Measurements from ENCODE around the gene PCIF1. TPM values are rescaled to one million over a fixed set of nuclear protein-coding genes. Genes with fewer than 3 reads are reported as not detected.
"Not testable (repeated sequence)": the region's sequence is repeated elsewhere in the genome, so short reads cannot be mapped to it uniquely, and the experiment has no call there.

Gene PCIF1
- total RNA-seq, 1 donor from 2014 or later = 28.6 TPM

DNA sequence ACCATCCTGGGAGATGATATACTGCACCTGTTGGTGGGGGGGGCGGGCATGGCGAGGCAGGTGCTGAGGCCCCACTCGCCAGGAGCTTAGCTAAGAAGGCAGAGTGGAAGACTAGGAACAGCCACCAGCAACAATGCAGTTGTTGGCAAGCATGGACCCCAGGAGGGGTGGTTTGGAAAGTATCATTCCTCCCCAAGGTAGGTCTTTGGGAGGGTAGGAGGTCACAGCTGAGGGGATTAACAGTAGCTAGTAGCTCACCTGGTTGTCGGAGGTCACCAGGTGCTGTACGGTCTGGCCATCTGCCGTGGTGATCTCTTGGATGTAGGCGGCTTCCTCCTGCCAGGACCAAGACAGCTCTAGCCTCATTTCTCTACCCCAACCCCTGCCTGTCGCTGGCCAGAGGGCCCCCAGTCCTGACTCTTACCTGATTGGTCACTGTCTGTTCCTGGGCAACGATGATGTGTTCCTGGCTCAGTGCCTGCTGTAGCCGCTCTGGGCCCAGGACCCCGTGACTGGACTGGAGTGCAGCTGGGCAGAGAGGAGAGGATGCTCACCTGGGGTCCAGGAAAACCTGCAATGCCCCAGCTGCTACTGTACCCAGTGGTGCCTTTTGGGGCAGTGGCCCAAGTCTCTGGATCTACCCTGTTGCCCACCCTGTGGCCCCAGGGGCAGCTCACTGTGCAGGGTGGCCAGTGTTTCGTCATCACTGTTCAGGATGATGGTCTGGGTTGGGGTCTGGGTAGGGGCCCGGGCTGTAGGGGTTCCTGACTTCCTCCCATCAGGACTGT lies 15.3 kb downstream of the PCIF1 start:
- H3K27ac Mint-ChIP-seq = no peak overlapping the region
- no peak for DNase-seq (ENCODE audit: low spot score)
- H3K36me3 Mint-ChIP-seq (ENCODE audit: low read depth) = peaks cover 60% of the 10 kb centered on the region
- H3K4me1 Mint-ChIP-seq (ENCODE audit: low read depth) = peaks cover 2% of the 10 kb centered on the region
- H3K9me3 Mint-ChIP-seq = no peaks in the 10 kb centered on the region
- intact Hi-C loops (cut with micrococcal nuclease) = no loop called here
- H3K4me3 Mint-ChIP-seq (ENCODE audit: low read depth) = no peak overlapping the region
- no peaks in the 10 kb centered on the region for H3K27me3 Mint-ChIP-seq (ENCODE audit: low read depth)

DNA sequence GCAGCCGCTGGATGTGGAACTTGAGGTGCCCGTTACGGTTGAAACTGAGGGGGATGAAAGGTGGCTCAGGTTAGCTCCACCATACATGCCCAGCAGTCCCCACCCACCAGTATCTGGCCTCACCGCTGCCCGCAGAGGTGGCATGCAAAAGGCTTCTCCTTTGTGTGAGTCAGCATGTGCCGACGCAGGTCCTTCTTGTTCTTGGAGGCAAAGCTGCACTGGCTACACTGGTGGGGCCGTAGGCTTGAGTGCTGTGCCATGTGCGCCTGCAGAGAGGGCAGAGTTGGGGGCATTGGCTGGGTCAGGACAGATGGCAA lies 15.8 kb downstream of the PCIF1 start:
- Mint-ChIP-seq H3K27ac (no peak overlapping the region), H3K36me3 (ENCODE audit: low read depth) (peaks cover 56% of the 10 kb centered on the region), H3K4me3 (ENCODE audit: low read depth) (no peak overlapping the region), H3K27me3 (ENCODE audit: low read depth) (no peaks in the 10 kb centered on the region), H3K4me1 (ENCODE audit: low read depth) (peaks cover 2% of the 10 kb centered on the region), H3K9me3 (no peaks in the 10 kb centered on the region)
- intact Hi-C loops (cut with micrococcal nuclease) = no loop called here
- DNase-seq (ENCODE audit: low spot score) = no peak

DNA sequence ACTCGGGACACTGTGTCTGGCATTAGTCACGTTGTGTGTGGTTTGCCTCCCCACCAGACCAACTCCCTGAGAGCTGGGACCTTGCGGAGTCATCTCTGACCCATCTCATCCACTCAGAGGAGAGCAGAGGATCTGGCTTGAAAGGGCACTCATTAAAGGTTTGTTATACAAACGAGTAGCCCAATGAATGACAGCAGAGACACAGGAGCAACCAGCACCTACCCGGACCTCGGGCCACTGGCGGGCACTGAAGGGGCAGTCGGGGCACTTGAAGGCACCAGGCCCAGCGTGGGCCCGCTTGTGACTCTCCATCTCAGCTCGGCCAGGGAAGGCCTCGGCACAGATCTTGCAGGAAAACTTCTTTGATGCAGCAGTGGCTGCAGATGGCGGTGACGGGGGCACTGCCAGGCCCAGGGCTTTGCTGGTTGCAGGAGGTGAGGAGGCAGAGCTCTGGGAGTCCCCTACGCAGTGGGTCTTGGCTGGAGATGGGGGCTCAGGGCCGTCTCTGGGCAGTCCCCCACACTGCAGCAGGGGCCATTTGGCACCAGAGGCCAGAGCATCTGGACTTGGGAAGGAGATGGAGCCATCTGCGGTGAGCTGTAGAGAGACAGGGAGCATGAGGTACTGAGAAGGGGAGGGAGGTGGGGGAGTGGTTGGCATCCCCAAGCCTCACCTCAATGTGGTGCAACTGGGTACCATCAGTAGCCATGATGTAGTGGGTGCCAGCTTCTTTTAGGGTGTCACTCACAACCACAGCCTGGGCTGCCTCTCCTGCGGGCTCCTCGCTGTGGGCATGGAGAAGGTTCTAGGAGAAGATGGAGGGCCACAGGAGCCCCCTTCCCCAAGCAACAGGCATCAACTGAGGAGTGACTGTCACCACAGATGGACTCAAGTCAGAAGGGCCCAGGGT lies 17.7 kb downstream of the PCIF1 start:
- intact Hi-C loops (cut with micrococcal nuclease) = no loop called here
- DNase-seq (ENCODE audit: low spot score) = no peak
- Mint-ChIP-seq H3K36me3 (ENCODE audit: low read depth) (peaks cover 53% of the 10 kb centered on the region), H3K27me3 (ENCODE audit: low read depth) (no peaks in the 10 kb centered on the region), H3K9me3 (no peaks in the 10 kb centered on the region), H3K4me3 (ENCODE audit: low read depth) (no peak overlapping the region), H3K27ac (no peak overlapping the region), H3K4me1 (ENCODE audit: low read depth) (no peaks in the 10 kb centered on the region)

DNA sequence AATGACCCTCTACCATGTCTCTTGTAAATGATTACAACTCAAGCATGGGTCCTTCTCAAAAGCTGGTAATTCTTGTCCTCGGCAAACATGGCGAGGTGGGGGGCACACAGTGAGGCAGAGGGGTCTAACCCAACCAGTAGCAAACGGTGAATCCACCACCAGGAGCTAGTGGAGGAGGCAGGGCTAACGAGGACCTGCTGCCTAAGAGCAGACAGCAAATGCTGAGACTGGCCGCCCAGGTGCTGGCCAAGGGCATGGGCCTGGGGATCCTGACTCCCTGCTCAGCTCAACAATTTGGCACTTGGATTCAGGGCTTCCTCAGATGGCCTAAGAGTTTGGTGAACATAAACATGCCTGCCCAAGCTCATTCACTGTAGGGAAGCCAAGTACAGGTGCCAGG lies 18.4 kb downstream of the PCIF1 start:
- no peaks in the 10 kb centered on the region for H3K9me3 Mint-ChIP-seq
- H3K27ac Mint-ChIP-seq = no peak overlapping the region
- no peak for DNase-seq (ENCODE audit: low spot score)
- H3K4me1 Mint-ChIP-seq (ENCODE audit: low read depth) = no peaks in the 10 kb centered on the region
- no peaks in the 10 kb centered on the region for H3K27me3 Mint-ChIP-seq (ENCODE audit: low read depth)
- H3K4me3 Mint-ChIP-seq (ENCODE audit: low read depth) = no peak overlapping the region
- intact Hi-C loops (cut with micrococcal nuclease) = no loop called here
- H3K36me3 Mint-ChIP-seq (ENCODE audit: low read depth) = peaks cover 54% of the 10 kb centered on the region

DNA sequence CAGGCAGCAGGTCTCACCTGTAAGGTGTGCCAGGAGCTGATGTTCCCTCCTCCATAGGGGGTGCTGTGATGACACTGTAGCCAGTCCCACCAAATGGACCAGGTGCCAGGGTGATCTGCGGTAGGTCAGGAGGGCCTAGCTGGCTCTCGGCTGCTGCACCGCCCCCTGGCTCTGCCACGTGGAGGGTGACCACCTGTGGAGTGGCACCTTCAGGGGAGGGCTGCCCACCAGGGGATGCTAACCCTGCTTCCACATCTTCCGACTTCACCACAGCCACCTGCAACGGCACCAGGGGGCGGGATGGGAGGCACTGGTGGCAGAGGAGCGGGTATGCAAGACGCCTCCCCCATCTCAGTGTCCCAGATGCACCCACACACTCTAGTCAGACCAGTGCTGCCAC lies 19.2 kb downstream of the PCIF1 start:
- intact Hi-C loops (cut with micrococcal nuclease) = no loop called here
- Mint-ChIP-seq H3K4me3 (ENCODE audit: low read depth) (no peak overlapping the region), H3K9me3 (no peaks in the 10 kb centered on the region), H3K27me3 (ENCODE audit: low read depth) (no peaks in the 10 kb centered on the region), H3K36me3 (ENCODE audit: low read depth) (peaks cover 54% of the 10 kb centered on the region), H3K4me1 (ENCODE audit: low read depth) (no peaks in the 10 kb centered on the region), H3K27ac (no peak overlapping the region)
- no peak for DNase-seq (ENCODE audit: low spot score)

DNA sequence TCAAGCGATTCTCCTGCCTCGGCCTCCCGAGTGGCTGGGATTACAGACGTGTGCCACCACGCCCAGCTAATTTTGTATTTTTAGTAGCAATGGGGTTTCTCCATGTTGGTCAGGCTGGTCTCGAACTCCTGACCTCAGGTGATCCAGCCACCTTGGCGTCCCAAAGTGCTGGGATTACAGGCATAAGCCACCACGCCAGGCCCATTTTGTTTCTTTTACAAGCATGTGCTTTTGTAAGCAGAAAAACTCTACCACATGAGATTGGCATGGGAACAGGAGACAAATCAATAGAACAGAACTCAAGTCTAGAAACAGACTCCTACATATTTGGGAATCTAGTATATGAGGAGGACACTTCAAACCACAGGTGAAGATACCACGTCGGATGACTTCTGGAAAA lies 21.8 kb downstream of the PCIF1 start:
- H3K36me3 Mint-ChIP-seq (ENCODE audit: low read depth) = peaks cover 59% of the 10 kb centered on the region

DNA sequence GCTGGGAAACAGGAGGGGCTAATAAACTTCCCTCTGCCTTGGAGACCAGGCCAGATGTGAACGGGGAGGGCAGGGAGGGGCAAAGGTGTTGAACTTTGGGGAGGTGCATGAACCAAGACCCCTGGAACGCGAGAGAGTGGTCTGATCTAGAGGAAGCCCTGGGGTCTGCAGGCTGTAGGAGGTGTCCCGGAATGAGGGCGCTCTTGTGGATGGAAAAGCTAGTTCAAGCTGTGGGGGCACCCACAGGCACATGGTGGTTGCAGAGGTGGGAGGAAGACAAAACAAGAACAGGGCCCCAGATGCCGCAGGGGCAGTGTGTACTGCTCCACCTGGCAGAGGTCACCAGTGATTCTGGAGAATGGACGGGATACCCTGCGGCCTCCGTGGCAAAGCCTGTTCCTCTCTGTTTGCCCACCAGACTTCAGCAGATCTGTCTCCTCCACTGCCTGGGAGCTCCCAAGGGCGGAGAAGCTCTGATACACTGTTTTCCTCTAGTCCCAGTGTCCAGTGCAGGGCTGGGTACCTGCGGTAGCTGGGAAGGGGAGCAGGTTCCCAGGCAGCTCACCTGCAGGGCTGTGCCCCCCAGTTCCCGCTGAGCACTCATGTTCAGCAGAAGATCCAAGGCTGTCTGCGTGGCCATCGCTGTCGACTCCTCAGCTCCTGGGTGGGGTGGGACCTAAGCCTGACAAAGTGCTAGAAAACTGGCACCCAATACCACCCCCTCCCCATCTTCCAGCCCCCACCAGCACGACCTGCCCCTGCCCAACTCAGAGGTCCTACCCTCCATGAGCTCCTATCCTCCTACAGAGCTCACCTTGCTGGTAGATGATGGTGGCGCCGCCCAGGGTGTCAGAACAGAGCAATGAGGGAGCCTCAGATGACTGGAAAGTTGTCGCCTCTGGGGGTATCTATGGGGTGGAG lies 22.8 kb downstream of the PCIF1 start:
- Mint-ChIP-seq H3K36me3 (ENCODE audit: low read depth) (peaks cover 54% of the 10 kb centered on the region), H3K4me1 (ENCODE audit: low read depth) (no peaks in the 10 kb centered on the region), H3K27me3 (ENCODE audit: low read depth) (no peaks in the 10 kb centered on the region), H3K9me3 (no peaks in the 10 kb centered on the region), H3K4me3 (ENCODE audit: low read depth) (no peak overlapping the region), H3K27ac (no peak overlapping the region)
- intact Hi-C loops (cut with micrococcal nuclease) = no loop called here
- no peak for DNase-seq (ENCODE audit: low spot score)

More for the DNA sequence above, 21.8 kb downstream of the PCIF1 start:
- H3K4me3 Mint-ChIP-seq (ENCODE audit: low read depth); H3K9me3 Mint-ChIP-seq; H3K27me3 Mint-ChIP-seq (ENCODE audit: low read depth); DNase-seq (ENCODE audit: low spot score); H3K27ac Mint-ChIP-seq; H3K4me1 Mint-ChIP-seq (ENCODE audit: low read depth); intact Hi-C loops (cut with micrococcal nuclease): not testable (repeated sequence)

DNA sequence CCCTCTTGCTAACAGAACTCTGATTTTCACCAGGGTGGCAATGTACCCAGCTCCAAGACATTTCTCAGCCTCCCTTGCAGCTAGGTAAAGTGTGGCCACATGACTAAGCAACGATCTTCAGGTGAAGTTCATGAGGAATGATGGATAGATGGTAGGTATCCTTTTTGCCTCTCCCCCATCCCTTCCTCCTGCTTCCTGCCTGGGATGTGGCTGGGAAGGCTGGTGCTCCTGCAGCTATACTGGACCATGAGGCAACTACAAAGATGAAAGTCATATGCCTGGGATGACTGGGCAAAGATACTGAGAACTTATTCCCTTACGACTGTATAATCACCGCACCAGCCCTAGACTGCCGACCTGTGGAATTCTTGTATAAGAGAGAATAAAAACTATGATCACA lies 24.1 kb downstream of the PCIF1 start:
- no peaks in the 10 kb centered on the region for H3K9me3 Mint-ChIP-seq
- no peak for DNase-seq (ENCODE audit: low spot score)
- peaks cover 63% of the 10 kb centered on the region for H3K36me3 Mint-ChIP-seq (ENCODE audit: low read depth)
- no peak overlapping the region for H3K4me3 Mint-ChIP-seq (ENCODE audit: low read depth)
- no peaks in the 10 kb centered on the region for H3K27me3 Mint-ChIP-seq (ENCODE audit: low read depth)
- H3K27ac Mint-ChIP-seq = no peak overlapping the region
- H3K4me1 Mint-ChIP-seq (ENCODE audit: low read depth) = no peaks in the 10 kb centered on the region
- intact Hi-C loops (cut with micrococcal nuclease) = no loop called here

DNA sequence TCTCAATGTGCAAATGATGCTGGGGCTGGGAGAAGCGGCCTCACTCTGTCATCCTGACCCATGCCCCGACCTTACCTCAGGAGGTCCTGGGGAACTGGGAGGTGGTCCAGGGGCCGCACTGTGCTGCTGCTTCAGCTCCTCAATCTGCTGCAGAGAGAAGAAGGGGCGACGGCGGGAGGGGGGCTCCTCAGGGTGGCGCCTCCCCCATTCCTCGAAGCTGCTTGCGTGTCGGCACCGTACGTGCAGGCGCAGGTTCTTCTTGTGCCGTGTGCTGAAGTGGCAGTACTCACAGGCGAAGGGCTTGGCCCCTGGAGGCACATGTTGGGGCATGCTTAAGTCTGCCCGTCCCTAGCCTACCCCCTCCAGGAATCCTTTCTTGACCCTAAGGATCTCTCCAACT lies 24.6 kb downstream of the PCIF1 start:
- no peaks in the 10 kb centered on the region for H3K9me3 Mint-ChIP-seq
- intact Hi-C loops (cut with micrococcal nuclease) = no loop called here
- H3K4me3 Mint-ChIP-seq (ENCODE audit: low read depth) = no peak overlapping the region
- H3K27me3 Mint-ChIP-seq (ENCODE audit: low read depth) = no peaks in the 10 kb centered on the region
- H3K27ac Mint-ChIP-seq = no peak overlapping the region
- DNase-seq (ENCODE audit: low spot score) = no peak
- peaks cover 66% of the 10 kb centered on the region for H3K36me3 Mint-ChIP-seq (ENCODE audit: low read depth)
- H3K4me1 Mint-ChIP-seq (ENCODE audit: low read depth) = no peaks in the 10 kb centered on the region

DNA sequence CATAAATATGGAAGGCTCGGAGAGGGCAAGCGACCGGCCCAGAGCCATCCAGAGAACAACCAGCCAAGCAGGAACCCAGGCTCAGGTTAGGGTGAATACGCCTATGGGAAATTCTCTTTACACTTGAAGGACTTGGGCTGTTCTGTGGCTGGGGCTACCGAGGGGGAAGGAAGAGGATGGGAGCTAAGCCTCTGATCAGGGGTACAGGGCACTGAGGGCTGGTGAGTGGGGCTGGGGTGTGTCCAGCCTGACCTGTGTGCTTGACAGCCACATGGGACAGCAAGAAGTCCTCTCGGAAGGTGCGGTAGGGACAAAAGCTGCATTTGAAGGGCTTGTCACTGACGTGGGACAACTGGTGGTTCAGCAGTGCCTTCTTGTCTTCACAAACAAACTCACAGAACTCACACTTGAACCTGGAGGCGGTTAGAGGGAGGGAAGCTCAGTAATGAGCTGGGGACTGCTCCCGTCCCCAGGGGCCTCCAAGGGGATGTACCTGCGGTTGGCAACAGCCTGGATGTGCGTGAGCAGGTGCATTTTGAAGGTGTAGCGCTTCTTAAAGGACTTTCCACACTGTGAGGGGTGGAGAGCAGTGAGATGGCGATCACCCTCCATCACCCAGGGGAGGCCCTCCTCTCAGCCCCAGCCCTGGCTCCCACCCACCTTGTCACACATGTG lies 25.6 kb downstream of the PCIF1 start:
- no peaks in the 10 kb centered on the region for H3K9me3 Mint-ChIP-seq
- no peak overlapping the region for H3K4me3 Mint-ChIP-seq (ENCODE audit: low read depth)
- DNase-seq (ENCODE audit: low spot score) = no peak
- no peaks in the 10 kb centered on the region for H3K4me1 Mint-ChIP-seq (ENCODE audit: low read depth)
- intact Hi-C loops (cut with micrococcal nuclease) = loop anchor here (5.0 kb wide), 1 partner anchor 163 kb away; no protein-coding TSS in a partner anchor
- H3K36me3 Mint-ChIP-seq (ENCODE audit: low read depth) = peaks cover 70% of the 10 kb centered on the region
- H3K27me3 Mint-ChIP-seq (ENCODE audit: low read depth) = no peaks in the 10 kb centered on the region
- H3K27ac Mint-ChIP-seq = no peak overlapping the region

DNA sequence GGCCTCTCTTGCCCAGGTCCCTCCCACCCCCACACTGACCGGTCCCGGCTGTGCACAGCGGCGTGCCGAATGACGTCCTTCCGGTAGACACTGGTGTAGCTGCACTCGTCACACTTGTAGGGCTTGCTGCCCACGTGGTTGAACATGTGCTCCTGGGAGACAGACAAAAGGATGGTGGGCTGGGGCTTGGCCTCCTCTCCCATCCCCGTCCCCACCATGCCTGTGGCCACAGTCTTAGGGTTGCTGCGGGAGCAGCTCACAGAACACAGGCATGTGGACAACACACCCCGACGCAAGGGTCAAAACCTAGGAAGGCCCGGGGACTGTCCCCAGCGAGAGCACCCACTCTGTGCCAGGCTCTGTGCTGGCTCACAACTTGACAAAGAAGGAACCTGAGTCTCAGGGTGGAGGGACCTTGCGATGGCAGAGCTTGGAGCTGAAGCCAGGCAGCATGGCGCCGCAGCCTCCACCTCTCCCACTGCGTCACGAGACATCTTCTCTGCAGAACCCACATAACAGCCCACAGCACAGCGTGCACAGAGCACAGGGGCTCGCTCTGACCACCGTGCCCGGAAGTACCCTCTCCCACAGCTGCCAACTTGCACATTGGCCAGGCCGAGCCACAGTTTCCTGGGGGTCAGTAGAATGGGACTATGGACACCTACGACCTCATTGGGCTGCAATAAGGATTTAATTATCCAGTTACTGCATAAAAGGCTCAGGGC lies 27.7 kb downstream of the PCIF1 start:
- Mint-ChIP-seq H3K36me3 (ENCODE audit: low read depth) (peaks cover 68% of the 10 kb centered on the region), H3K27ac (no peak overlapping the region), H3K4me1 (ENCODE audit: low read depth) (no peaks in the 10 kb centered on the region), H3K27me3 (ENCODE audit: low read depth) (no peaks in the 10 kb centered on the region), H3K9me3 (no peaks in the 10 kb centered on the region), H3K4me3 (ENCODE audit: low read depth) (no peak overlapping the region)
- intact Hi-C loops (cut with micrococcal nuclease) = loop anchor here (5.0 kb wide), 1 partner anchor 165 kb away; no protein-coding TSS in a partner anchor
- no peak for DNase-seq (ENCODE audit: low spot score)
